Keratinocyte (primary cell): ENCODE data around the gene ABTB1. TPM values are rescaled to one million over a fixed set of nuclear protein-coding genes. Genes with fewer than 3 reads are reported as not detected.

ENCODE experiments used
- DNase-seq: peaks from one replicate; pipeline ENCODE4 v3.0.0-alpha.2; 2011; ENCODE audit warnings: low read depth, missing footprints, low spot score
- FAIRE-seq: peaks from 2 replicates; lab custom pipeline; 2011; peaks lifted over from hg19 to GRCh38; lab: Jason Lieb, UNC
- H2AFZ ChIP-seq: 2 replicates; pipeline ENCODE4 v1.6.0; 2012; ENCODE audit warnings: low read length, control low read depth, inconsistent platforms; ENCODE audit not compliant: control insufficient read depth
- H3K27ac ChIP-seq: 2 replicates; pipeline ENCODE4 v1.5.1; 2011; ENCODE audit warnings: low read length; ENCODE audit not compliant: control insufficient read depth, insufficient read depth
- H3K27me3 ChIP-seq: 3 replicates; pipeline ENCODE4 v1.6.0; 2011; ENCODE audit warnings: low read length; ENCODE audit not compliant: control insufficient read depth, insufficient read depth; ENCODE audit errors: extremely low read depth
- H3K36me3 ChIP-seq, 2 experiments: 2 replicates in 1 of 2; 3 replicates in 1 of 2; pipeline ENCODE4 v1.5.1; 2011; ENCODE audit warnings: low read length in 2 of 2, mild to moderate bottlenecking in 1 of 2; ENCODE audit not compliant: control insufficient read depth in 2 of 2, insufficient read depth in 2 of 2; ENCODE audit errors: extremely low read depth in 1 of 2
- H3K4me1 ChIP-seq: 3 replicates; pipeline ENCODE4 v1.5.1; 2011; ENCODE audit warnings: low read length; ENCODE audit not compliant: control insufficient read depth, insufficient read depth; ENCODE audit errors: extremely low read depth
- H3K4me2 ChIP-seq: 3 replicates; pipeline ENCODE4 v1.6.0; 2011; ENCODE audit warnings: low read depth, low read length; ENCODE audit not compliant: control insufficient read depth, insufficient read depth; ENCODE audit errors: extremely low read depth
- H3K4me3 ChIP-seq, 3 experiments: fragments of 200-600 bp in 1 of 3; sonication (generic) in 1 of 3; 2 replicates in 2 of 3; 3 replicates in 1 of 3; pipeline ENCODE4 v1.5.1; 2011 to 2016; ENCODE audit warnings: low read length in 3 of 3, mild to moderate bottlenecking in 3 of 3, control low read depth in 2 of 3, inconsistent platforms in 1 of 3, low read depth in 1 of 3, mixed read lengths in 1 of 3, mixed run types in 1 of 3, moderate library complexity in 1 of 3; ENCODE audit not compliant: control insufficient read depth in 2 of 3, insufficient read depth in 2 of 3; ENCODE audit errors: extremely low read depth in 1 of 3
- H3K79me2 ChIP-seq: 2 replicates; pipeline ENCODE4 v1.6.0; 2012; ENCODE audit warnings: low read length; ENCODE audit not compliant: control insufficient read depth, insufficient read depth
- H3K9ac ChIP-seq: 3 replicates; pipeline ENCODE4 v1.6.0; 2011; ENCODE audit warnings: low read length; ENCODE audit not compliant: control insufficient read depth, insufficient read depth; ENCODE audit errors: extremely low read depth
- H3K9me1 ChIP-seq: 3 replicates; pipeline ENCODE4 v1.6.0; 2011; ENCODE audit warnings: low read length; ENCODE audit not compliant: control insufficient read depth, insufficient read depth; ENCODE audit errors: extremely low read depth
- H3K9me3 ChIP-seq: 2 replicates; pipeline ENCODE4 v1.5.1; 2012; ENCODE audit warnings: low read depth, low read length; ENCODE audit not compliant: control insufficient read depth
- H4K20me1 ChIP-seq: 3 replicates; pipeline ENCODE4 v1.6.0; 2011; ENCODE audit warnings: low read length; ENCODE audit not compliant: control insufficient read depth, insufficient read depth; ENCODE audit errors: extremely low read depth
- EZH2 ChIP-seq: IDR thresholded peaks from one replicate; pipeline ENCODE4 v1.6.1; 2012; ENCODE audit warnings: inconsistent platforms, mild to moderate bottlenecking, low read length, moderate library complexity
- dilution Hi-C: fragments of 300-500 bp; cut with MboI; formaldehyde crosslinking; loops from one replicate; pipeline ENCODE4 v1.7.0; 2020; ENCODE audit warnings: low sequenced_read_pairs; ENCODE audit not compliant: extremely low pct_ligation_motif_present
- polyA plus RNA-seq, 5 experiments: library from polyadenylated mRNA; depleted of rRNA in 3 of 5; stranded (reverse) in 3 of 5; stranded (forward) in 1 of 5; unstranded in 1 of 5; fragments of >200 nt; gene quantifications; 1 replicate in 1 of 5; 2 replicates in 3 of 5; 3 replicates in 1 of 5; pipeline versions ENCODE4 v1.2.1 to v1.2.3, GENCODE V29; 2011 to 2012; ENCODE audit warnings: missing spikeins in 2 of 5, low read depth in 1 of 5, low replicate concordance in 1 of 5
- TF ChIP-seq, protein P1 (sequence below), 3 experiments: IDR thresholded peaks in 1 of 3; conservative IDR thresholded peaks in 1 of 3; optimal IDR thresholded peaks in 1 of 3; 2 replicates in 2 of 3; 3 replicates in 1 of 3; pipeline versions ENCODE3 to v1.5.1; 2011; ENCODE audit warnings: low read length in 3 of 3, mild to moderate bottlenecking in 3 of 3, moderate library complexity in 2 of 3, control low read depth in 1 of 3, inconsistent platforms in 1 of 3; ENCODE audit not compliant: insufficient read depth in 2 of 3; ENCODE audit errors: extremely low read depth in 1 of 3

The ABTB1 gene
- polyA plus RNA-seq, 1 donor (not counting 4 experiments of a cell fraction or from before 2014, with no cell fraction given): 11.6 TPM

- Histone ChIP-seq H4K20me1 (no peaks in the 10 kb centered on the region), H3K27ac (no peak overlapping the region), H3K36me3 (peaks cover 6 to 8% of the 10 kb centered on the region in 2 experiments), H3K27me3 (no peaks in the 10 kb centered on the region), H3K9me1 (no peaks in the 10 kb centered on the region), H3K4me3 (no peak overlapping the region), H3K9me3 (no peaks in the 10 kb centered on the region), H3K9ac (no peak overlapping the region), H3K79me2 (no peaks in the 10 kb centered on the region), H2AFZ (no peak overlapping the region), H3K4me2 (no peak overlapping the region), H3K4me1 (peaks cover 13% of the 10 kb centered on the region)
- TF ChIP-seq EZH2: no peak
- TF ChIP-seq, protein P1, sequence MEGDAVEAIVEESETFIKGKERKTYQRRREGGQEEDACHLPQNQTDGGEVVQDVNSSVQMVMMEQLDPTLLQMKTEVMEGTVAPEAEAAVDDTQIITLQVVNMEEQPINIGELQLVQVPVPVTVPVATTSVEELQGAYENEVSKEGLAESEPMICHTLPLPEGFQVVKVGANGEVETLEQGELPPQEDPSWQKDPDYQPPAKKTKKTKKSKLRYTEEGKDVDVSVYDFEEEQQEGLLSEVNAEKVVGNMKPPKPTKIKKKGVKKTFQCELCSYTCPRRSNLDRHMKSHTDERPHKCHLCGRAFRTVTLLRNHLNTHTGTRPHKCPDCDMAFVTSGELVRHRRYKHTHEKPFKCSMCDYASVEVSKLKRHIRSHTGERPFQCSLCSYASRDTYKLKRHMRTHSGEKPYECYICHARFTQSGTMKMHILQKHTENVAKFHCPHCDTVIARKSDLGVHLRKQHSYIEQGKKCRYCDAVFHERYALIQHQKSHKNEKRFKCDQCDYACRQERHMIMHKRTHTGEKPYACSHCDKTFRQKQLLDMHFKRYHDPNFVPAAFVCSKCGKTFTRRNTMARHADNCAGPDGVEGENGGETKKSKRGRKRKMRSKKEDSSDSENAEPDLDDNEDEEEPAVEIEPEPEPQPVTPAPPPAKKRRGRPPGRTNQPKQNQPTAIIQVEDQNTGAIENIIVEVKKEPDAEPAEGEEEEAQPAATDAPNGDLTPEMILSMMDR (optimal IDR thresholded peaks at IDR 0.05 in 1 of 3, IDR thresholded peaks at IDR 0.05 in 1 of 3, conservative IDR thresholded peaks at IDR 0.05 in 1 of 3; ENCODE audit: extremely low read depth in 1 of 3, insufficient read depth in 2 of 3, low read length in 3 of 3): no peak
- FAIRE-seq: no peak
- dilution Hi-C loops: no loop called here
- DNase-seq: no peak
These were observed 36.1 kb downstream of the ABTB1 start for GRCh38 chr3:127708837-127709236.

DNA sequence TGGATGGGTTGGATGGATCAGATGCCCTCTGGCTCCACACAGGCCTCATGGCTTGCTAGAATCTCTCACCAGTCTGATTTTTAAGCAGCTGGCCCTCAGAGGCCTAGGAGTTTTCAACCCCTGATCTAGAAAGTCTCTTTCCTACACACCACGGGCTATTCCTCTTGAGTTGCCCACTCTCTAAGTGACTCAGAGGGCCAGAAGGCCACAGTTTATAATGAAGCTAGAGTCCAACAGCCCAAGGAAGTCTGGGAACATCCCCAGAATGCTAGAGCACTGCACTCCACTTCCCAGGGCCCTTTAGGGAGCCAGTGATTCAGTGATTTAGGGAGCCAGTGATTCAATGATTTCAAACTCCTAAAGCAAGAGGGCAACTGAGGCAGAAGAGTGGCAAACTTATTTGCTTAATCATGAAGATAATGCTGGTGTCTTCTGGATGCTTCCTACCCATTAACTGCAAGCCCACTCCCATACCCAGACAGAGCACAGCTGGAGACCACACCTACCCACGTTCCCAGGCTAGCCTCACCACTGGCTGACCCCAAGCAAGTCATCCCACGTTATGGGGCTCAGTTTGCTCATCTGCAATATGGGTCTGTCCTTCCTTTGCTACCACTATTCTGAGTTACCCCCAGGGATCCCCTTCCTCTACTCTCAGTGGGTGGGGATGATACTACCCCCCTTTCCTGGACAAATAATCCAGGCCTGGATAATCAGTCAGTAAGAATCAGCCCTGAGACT lies 36.7 kb downstream of the ABTB1 start:
- no peak for DNase-seq

More for the DNA sequence above, 36.7 kb downstream of the ABTB1 start:
- H3K4me3 ChIP-seq: no peak overlapping the region
- dilution Hi-C loops: no loop called here
- no peaks in the 10 kb centered on the region for H3K9me3 ChIP-seq
- H3K27me3 ChIP-seq: no peaks in the 10 kb centered on the region
- no peak overlapping the region for H3K4me2 ChIP-seq
- no peak overlapping the region for H3K27ac ChIP-seq
- H3K9me1 ChIP-seq: no peaks in the 10 kb centered on the region
- no peak overlapping the region for H2AFZ ChIP-seq
- peaks cover 6 to 8% of the 10 kb centered on the region in 2 experiments for H3K36me3 ChIP-seq
- TF ChIP-seq, protein P1 (optimal IDR thresholded peaks at IDR 0.05 in 1 of 3, IDR thresholded peaks at IDR 0.05 in 1 of 3, conservative IDR thresholded peaks at IDR 0.05 in 1 of 3; ENCODE audit: extremely low read depth in 1 of 3, insufficient read depth in 2 of 3, low read length in 3 of 3): no peak
- no peak for TF ChIP-seq EZH2
- no peaks in the 10 kb centered on the region for H3K79me2 ChIP-seq
- H4K20me1 ChIP-seq: no peaks in the 10 kb centered on the region
- no peak overlapping the region for H3K9ac ChIP-seq
- H3K4me1 ChIP-seq: peaks cover 13% of the 10 kb centered on the region
- FAIRE-seq: no peak
